Lung (tissue), 16 donors: ENCODE results near the gene ENPP1. TPM values are rescaled to one million over a fixed set of nuclear protein-coding genes. Genes with fewer than 3 reads are reported as not detected.

ENCODE experiments used
- ATAC-seq: fragments of 200-7000 bp; cut with Tn5 transposase; one replicate; pipeline ENCODE4 v1.9.1; 2020; ENCODE audit warnings: moderate number of reproducible peaks; ENCODE audit not compliant: insufficient read depth, low FRiP score
- DNase-seq, 3 donors: peaks; one replicate each; pipeline ENCODE4 v3.0.0-alpha.2; 2013 to 2017
- H3K27ac ChIP-seq, 2 donors: one replicate each; pipeline ENCODE4 v1.5.1; 2013; ENCODE audit warnings: mild to moderate bottlenecking in 2 of 2, moderate library complexity in 2 of 2, control low read depth in 1 of 2, inconsistent platforms in 1 of 2, low read depth in 1 of 2, low read length in 1 of 2
- H3K27me3 ChIP-seq, 3 donors: one replicate each; pipeline ENCODE4 v1.5.1; 2013; ENCODE audit warnings: low read length in 2 of 3; ENCODE audit not compliant: control insufficient read depth in 3 of 3, insufficient read depth in 3 of 3
- H3K36me3 ChIP-seq, 4 donors: one replicate each; pipeline ENCODE4 v1.5.1; 2013; ENCODE audit warnings: low read length in 4 of 4, mild to moderate bottlenecking in 1 of 4, moderate library complexity in 1 of 4; ENCODE audit not compliant: control insufficient read depth in 4 of 4, insufficient read depth in 4 of 4
- H3K4me1 ChIP-seq, 5 donors: one replicate each; pipeline ENCODE4 v1.5.1; 2013; ENCODE audit warnings: low read length in 5 of 5, mild to moderate bottlenecking in 2 of 5, moderate library complexity in 1 of 5; ENCODE audit not compliant: control insufficient read depth in 5 of 5, insufficient read depth in 5 of 5
- H3K4me3 ChIP-seq: one replicate; pipeline ENCODE4 v1.5.1; 2013; ENCODE audit warnings: mild to moderate bottlenecking, control low read depth, moderate library complexity
- H3K9ac ChIP-seq, 2 donors: one replicate each; pipeline ENCODE4 v1.5.1; 2013; ENCODE audit warnings: low read length in 2 of 2, control low read depth in 1 of 2; ENCODE audit not compliant: insufficient read depth in 1 of 2
- H3K9me3 ChIP-seq, 4 donors: one replicate each; pipeline ENCODE4 v1.5.1; 2013; ENCODE audit warnings: low read length in 3 of 4, mild to moderate bottlenecking in 1 of 4, moderate library complexity in 1 of 4; ENCODE audit not compliant: control insufficient read depth in 4 of 4, insufficient read depth in 3 of 4
- WGBS, 2 donors: extraction: QIAGEN DNeasy Blood & Tissue Kit; methylation state at CpG; one replicate each; pipeline ENCODE4 v1.1.7; 2013; 5-methylcytosine and 5-hydroxymethylcytosine counted together
- long read RNA-seq, 5 donors: transcript quantifications; one replicate each; lab custom pipeline, GENCODE V29; 2026
- polyA plus RNA-seq, 2 donors: library from polyadenylated mRNA; stranded (reverse); fragments of 200-250 nt; gene quantifications; one replicate each; pipeline ENCODE4 v1.2.1, GENCODE V29; 2013
- total RNA-seq, 2 donors: library from RNA; depleted of rRNA in 1 of 2; stranded (reverse); fragments of >200 nt in 1 of 2; gene quantifications; one replicate each; pipeline ENCODE4 v1.2.1, GENCODE V29; 2014 to 2021
- TF ChIP-seq, protein P1 (sequence below): IDR thresholded peaks from 2 replicates; pipeline ENCODE4 v1.5.1; 2012; ENCODE audit warnings: mild to moderate bottlenecking; ENCODE audit errors: control extremely low read depth, extremely low read depth
- donor health status: control.
- donor health status: control.
- donor health status: Bipolar disorder and iron deficiency.
- donor health status: healthy.
- donor health status: DM: yes; HTN: yes; CAD: no.

Gene ENPP1
- total RNA-seq (1 to 10 TPM; 1.2 to 7.3 TPM), polyA plus RNA-seq (under 1 TPM; 0.21 to 0.47 TPM)
- long read RNA-seq, donor 1 = 0 reads
- long read RNA-seq, donor 2 = 0 reads
- long read RNA-seq, donor 3 = 0 reads
- long read RNA-seq, donor 4 = 0 reads
- long read RNA-seq, donor 5 = 0 reads

GRCh38 chr6:131807644-131808459 lies at the start of gene ENPP1:
ENPP1 (plus strand) TSS chr6:131808020; CDS start chr6:131808036, 16 bp downstream.
- TF ChIP-seq, protein P1, sequence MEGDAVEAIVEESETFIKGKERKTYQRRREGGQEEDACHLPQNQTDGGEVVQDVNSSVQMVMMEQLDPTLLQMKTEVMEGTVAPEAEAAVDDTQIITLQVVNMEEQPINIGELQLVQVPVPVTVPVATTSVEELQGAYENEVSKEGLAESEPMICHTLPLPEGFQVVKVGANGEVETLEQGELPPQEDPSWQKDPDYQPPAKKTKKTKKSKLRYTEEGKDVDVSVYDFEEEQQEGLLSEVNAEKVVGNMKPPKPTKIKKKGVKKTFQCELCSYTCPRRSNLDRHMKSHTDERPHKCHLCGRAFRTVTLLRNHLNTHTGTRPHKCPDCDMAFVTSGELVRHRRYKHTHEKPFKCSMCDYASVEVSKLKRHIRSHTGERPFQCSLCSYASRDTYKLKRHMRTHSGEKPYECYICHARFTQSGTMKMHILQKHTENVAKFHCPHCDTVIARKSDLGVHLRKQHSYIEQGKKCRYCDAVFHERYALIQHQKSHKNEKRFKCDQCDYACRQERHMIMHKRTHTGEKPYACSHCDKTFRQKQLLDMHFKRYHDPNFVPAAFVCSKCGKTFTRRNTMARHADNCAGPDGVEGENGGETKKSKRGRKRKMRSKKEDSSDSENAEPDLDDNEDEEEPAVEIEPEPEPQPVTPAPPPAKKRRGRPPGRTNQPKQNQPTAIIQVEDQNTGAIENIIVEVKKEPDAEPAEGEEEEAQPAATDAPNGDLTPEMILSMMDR = no peak
- Histone ChIP-seq H3K27ac (peak within 1 kb of the TSS in 1 of 2 donors; percentile 64), H3K4me1 (peaks cover 0 to 6% (median 4%) of the 10 kb centered on the region in 5 donors), H3K4me3 (peak within 1 kb of the TSS; percentile 58), H3K36me3 (no peaks in the 10 kb centered on the region), H3K27me3 (peaks cover 0 to 39% (median 34%) of the 10 kb centered on the region in 3 donors), H3K9me3 (no peaks in the 10 kb centered on the region), H3K9ac (no peak within 1 kb of the TSS)
- ATAC-seq (peak; percentile 85), DNase-seq (peak; percentile 58 to 68 (median 65))
- WGBS, 2 donors = 1% methylated on average over 64 to 99 of the region's 99 CpGs

DNA sequence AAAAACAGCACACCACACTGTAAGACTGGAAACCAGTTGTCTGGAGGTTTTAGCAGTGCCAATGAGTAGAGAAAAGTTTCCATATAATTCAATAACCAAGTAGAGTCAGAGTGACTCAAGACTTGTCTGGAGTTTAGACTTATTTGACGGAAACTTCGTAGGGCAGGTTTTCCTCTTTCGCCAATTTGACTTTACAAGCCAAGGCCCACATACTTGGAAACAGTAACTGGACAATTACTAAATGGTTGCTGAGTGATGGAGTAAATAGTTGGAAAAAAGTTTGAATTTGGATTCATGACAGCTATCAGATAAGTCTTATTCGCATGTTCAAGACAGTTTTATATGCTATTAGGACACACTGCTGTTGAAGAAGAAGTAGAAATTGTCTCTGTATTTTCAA lies 48.9 kb upstream of the ENPP1 start:
- H3K9ac ChIP-seq = no peak overlapping the region
- no peak overlapping the region for H3K4me3 ChIP-seq
- H3K4me1 ChIP-seq = peaks cover 0 to 6% (median 0%) of the 10 kb centered on the region in 5 donors
- H3K9me3 ChIP-seq = no peaks in the 10 kb centered on the region
- H3K27ac ChIP-seq = no peak overlapping the region
- no peaks in the 10 kb centered on the region for H3K27me3 ChIP-seq
- 83 to 85% methylated on average over 4 of the region's 4 CpGs for WGBS, 2 donors
- H3K36me3 ChIP-seq = no peaks in the 10 kb centered on the region
- ATAC-seq = no peak
- peak in 1 of 3 donors; percentile 6 for DNase-seq
- TF ChIP-seq, protein P1 = no peak

- H3K9me3 ChIP-seq = no peaks in the 10 kb centered on the region
- H3K4me3 ChIP-seq = no peak overlapping the region
- H3K9ac ChIP-seq = no peak overlapping the region
- 77 to 78% methylated on average over 6 of the region's 6 CpGs for WGBS, 2 donors
- peaks cover 0 to 6% (median 0%) of the 10 kb centered on the region in 5 donors for H3K4me1 ChIP-seq
- DNase-seq = no peak
- H3K27me3 ChIP-seq = no peaks in the 10 kb centered on the region
- no peak overlapping the region for H3K27ac ChIP-seq
- TF ChIP-seq, protein P1 = no peak
- no peak for ATAC-seq
- no peaks in the 10 kb centered on the region for H3K36me3 ChIP-seq
These were observed 46.6 kb upstream of the ENPP1 start for GRCh38 chr6:131761060-131761761.
